ENCODE measurements around the gene STARD9. TPM values are rescaled to one million over a fixed set of nuclear protein-coding genes. Genes with fewer than 3 reads are reported as not detected.

Gene STARD9
- total and polyA plus RNA-seq, 2 experiments from 2014 or later = 1.8 to 6.2 TPM

DNA sequence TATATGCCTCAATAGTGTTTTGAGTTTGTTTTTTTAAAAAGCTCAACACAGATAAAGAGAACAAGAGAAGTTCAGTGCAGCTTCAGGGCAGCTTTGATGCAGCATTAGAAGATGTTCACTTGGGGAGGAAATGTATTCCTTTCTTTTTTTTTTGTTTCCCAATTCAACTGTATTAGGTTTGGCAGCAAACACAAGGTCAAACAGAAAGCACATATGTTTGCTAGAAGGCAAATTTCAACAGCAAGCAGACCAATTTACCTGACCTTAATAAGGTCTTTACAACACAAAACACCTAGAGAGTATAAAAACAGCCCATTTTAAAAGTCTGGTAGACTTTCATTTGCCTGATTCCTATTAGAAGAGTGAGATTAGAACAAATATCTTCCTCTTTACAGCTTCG is 168.8 kb downstream of the STARD9 start:
- H2AFZ ChIP-seq = no peak overlapping the region
- no peak for DNase-seq (ENCODE audit: low spot score)
- no peak overlapping the region for H3K4me3 ChIP-seq
- TF ChIP-seq ZNF462 (CRISPR knock-in tag; IDR thresholded peaks at IDR 0.05) = no peak
- TF ChIP-seq EZH2 (IDR thresholded peaks at IDR 0.05; ENCODE audit: low read depth, unreplicated experiment) = no peak
- TF ChIP-seq STAT1 (IDR thresholded peaks at IDR 0.05; ENCODE audit: unreplicated experiment) = no peak
- TF ChIP-seq NANOG (IDR thresholded peaks at IDR 0.05; ENCODE audit: borderline replicate concordance) = no peak
- no peak for TF ChIP-seq ZNF331 (CRISPR knock-in tag; IDR thresholded peaks at IDR 0.05; ENCODE audit: low read depth)
- no peak for TF ChIP-seq CTCF (conservative IDR thresholded peaks at IDR 0.05; ENCODE audit: low read depth in 2 of 2)
- TF ChIP-seq JUNB (IDR thresholded peaks at IDR 0.05; ENCODE audit: unreplicated experiment) = no peak
- TF ChIP-seq, protein P1, sequence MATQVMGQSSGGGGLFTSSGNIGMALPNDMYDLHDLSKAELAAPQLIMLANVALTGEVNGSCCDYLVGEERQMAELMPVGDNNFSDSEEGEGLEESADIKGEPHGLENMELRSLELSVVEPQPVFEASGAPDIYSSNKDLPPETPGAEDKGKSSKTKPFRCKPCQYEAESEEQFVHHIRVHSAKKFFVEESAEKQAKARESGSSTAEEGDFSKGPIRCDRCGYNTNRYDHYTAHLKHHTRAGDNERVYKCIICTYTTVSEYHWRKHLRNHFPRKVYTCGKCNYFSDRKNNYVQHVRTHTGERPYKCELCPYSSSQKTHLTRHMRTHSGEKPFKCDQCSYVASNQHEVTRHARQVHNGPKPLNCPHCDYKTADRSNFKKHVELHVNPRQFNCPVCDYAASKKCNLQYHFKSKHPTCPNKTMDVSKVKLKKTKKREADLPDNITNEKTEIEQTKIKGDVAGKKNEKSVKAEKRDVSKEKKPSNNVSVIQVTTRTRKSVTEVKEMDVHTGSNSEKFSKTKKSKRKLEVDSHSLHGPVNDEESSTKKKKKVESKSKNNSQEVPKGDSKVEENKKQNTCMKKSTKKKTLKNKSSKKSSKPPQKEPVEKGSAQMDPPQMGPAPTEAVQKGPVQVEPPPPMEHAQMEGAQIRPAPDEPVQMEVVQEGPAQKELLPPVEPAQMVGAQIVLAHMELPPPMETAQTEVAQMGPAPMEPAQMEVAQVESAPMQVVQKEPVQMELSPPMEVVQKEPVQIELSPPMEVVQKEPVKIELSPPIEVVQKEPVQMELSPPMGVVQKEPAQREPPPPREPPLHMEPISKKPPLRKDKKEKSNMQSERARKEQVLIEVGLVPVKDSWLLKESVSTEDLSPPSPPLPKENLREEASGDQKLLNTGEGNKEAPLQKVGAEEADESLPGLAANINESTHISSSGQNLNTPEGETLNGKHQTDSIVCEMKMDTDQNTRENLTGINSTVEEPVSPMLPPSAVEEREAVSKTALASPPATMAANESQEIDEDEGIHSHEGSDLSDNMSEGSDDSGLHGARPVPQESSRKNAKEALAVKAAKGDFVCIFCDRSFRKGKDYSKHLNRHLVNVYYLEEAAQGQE (IDR thresholded peaks at IDR 0.05; ENCODE audit: unreplicated experiment) = no peak
- no peak for TF ChIP-seq ZNF114 (CRISPR knock-in tag; IDR thresholded peaks at IDR 0.05)
- TF ChIP-seq, protein P2, sequence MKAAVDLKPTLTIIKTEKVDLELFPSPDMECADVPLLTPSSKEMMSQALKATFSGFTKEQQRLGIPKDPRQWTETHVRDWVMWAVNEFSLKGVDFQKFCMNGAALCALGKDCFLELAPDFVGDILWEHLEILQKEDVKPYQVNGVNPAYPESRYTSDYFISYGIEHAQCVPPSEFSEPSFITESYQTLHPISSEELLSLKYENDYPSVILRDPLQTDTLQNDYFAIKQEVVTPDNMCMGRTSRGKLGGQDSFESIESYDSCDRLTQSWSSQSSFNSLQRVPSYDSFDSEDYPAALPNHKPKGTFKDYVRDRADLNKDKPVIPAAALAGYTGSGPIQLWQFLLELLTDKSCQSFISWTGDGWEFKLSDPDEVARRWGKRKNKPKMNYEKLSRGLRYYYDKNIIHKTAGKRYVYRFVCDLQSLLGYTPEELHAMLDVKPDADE (IDR thresholded peaks at IDR 0.05) = no peak
- no peak for TF ChIP-seq POLR2AphosphoS5 (IDR thresholded peaks at IDR 0.05; ENCODE audit: low read depth)
- TF ChIP-seq EZH2phosphoT487 (IDR thresholded peaks at IDR 0.05; ENCODE audit: unreplicated experiment) = no peak
- no peak for TF ChIP-seq CREB1 (CRISPR knock-in tag; IDR thresholded peaks at IDR 0.05; ENCODE audit: low read depth)
- no peak for ATAC-seq
- H3K9me2 ChIP-seq (ENCODE audit: insufficient read depth) = no peaks in the 10 kb centered on the region
- H3K27ac Mint-ChIP-seq = no peak overlapping the region
- H4K20me1 ChIP-seq (replicated peaks; ENCODE audit: insufficient read depth) = no peaks in the 10 kb centered on the region
- H3K36me3 Mint-ChIP-seq (ENCODE audit: low read depth) = 0 out of 3 replicates have a peak, but pooled peaks cover 3% of the 10 kb centered on the region
- H3K27me3 ChIP-seq (ENCODE audit: insufficient read depth) = no peaks in the 10 kb centered on the region
- H3K9me3 Mint-ChIP-seq = no peaks in the 10 kb centered on the region
- no peak overlapping the region for H3K4me3 Mint-ChIP-seq
- no peaks in the 10 kb centered on the region for H3K79me2 ChIP-seq (replicated peaks; ENCODE audit: insufficient read depth)
- no peaks in the 10 kb centered on the region for H3K36me3 ChIP-seq (ENCODE audit: insufficient read depth)
- H3F3A ChIP-seq (replicated peaks; ENCODE audit: low read depth) = no peaks in the 10 kb centered on the region
- H3K27ac ChIP-seq (ENCODE audit: low read depth) = no peak overlapping the region
- H3K4me1 Mint-ChIP-seq = no peaks in the 10 kb centered on the region; the same call in 2 of the 3 replicates
- no peak overlapping the region for H3K4me2 ChIP-seq
- H3K4me1 ChIP-seq (ENCODE audit: insufficient read depth) = no peaks in the 10 kb centered on the region
- no peaks in the 10 kb centered on the region for H3K27me3 Mint-ChIP-seq (ENCODE audit: insufficient read depth, low read depth, poor library complexity)

Measured in GM23338 (cell line).